Ovary (tissue), 3 donors: Measurements from ENCODE around the gene ATP13A1.
A peak's percentile ranks its signal among the peaks of the same experiment; 100 is the strongest.

Experiments
- CTCF ChIP-seq, 3 donors: fragments of 450-650 bp in 2 of 3; fragments of 200-600 bp in 1 of 3; IDR thresholded peaks; one replicate each; pipeline versions ENCODE4 v1.5.1 to v1.8.0; 2016 to 2022; ENCODE audit warnings: antibody characterized with exemption in 3 of 3, mild to moderate bottlenecking in 1 of 3
- EP300 ChIP-seq: sonication (generic); formaldehyde crosslinking; IDR thresholded peaks from one replicate; pipeline ENCODE4 v1.6.1; 2017; ENCODE audit warnings: antibody characterized with exemption
- POLR2A ChIP-seq: fragments of 450-650 bp; IDR thresholded peaks from one replicate; pipeline ENCODE4 v1.6.1; 2017; ENCODE audit warnings: antibody characterized with exemption, mild to moderate bottlenecking, moderate library complexity
- donor health status: DM: no; HTN: no; CAD: no.

DNA sequence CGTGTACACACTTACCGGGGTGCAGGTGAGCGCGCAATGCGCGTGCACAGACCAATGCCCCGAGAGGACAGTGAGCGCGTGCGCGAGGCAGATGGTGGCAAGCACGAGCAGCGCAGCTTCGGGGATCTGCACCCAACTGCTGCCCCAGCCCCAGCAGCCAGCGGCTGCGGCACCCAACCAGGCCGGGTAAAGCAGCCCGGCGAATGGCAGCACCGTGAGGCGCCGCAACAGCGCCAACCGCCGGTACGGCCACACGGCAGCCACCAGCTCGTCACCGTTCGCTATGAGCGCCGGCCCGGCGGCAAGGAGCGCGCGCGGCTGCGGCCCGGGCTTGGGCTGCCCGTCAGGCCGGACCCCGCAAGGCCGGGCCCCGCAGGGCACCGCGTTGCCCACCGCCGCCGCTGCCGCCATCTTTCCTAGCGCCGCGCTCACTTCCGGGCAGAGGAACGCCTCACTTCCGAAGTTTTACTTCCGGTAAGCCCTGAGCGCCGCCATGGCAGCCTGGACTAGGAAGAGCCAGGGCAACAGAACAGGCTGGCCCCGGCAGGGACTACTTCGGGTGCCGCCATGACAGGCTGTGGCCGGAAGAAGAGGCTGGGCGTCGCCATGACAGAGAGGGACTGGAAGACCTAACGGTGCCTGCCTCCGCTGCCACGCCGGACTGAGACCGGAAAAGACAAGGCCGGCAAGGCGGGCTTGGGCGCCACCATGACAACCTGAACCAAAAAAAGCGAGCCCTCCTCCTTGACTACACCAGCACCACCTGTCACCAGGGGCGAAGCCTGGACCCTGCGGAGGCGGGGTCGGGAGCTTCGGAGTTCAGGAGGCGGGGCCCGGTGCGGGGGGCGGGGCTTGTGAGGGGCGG lies at the start of gene ATP13A1:
- no peak for TF ChIP-seq CTCF (IDR thresholded peaks at IDR 0.05)
- peak; percentile 12 for TF ChIP-seq POLR2A
- TF ChIP-seq EP300: no peak
